Thymus (tissue), 11 donors: ENCODE measurements around the gene FKBP5. TPM values are rescaled to one million over a fixed set of nuclear protein-coding genes. Genes with fewer than 3 reads are reported as not detected.
"Not testable (repeated sequence)": the region's sequence is repeated elsewhere in the genome, so short reads cannot be mapped to it uniquely, and the experiment has no call there.

ENCODE experiments used
- DNase-seq, 9 donors: peaks; one replicate each; pipeline ENCODE4 v3.0.0-alpha.2; 2013; ENCODE audit warnings: low spot score in 9 of 9, low read depth in 6 of 9, missing footprints in 1 of 9
- H3K27ac ChIP-seq, 2 donors: one replicate each; pipeline ENCODE4 v1.5.1; 2013; ENCODE audit warnings: control low read depth in 1 of 2, low read depth in 1 of 2, low read length in 1 of 2, mild to moderate bottlenecking in 1 of 2, moderate library complexity in 1 of 2
- H3K27me3 ChIP-seq, 2 donors: one replicate each; pipeline ENCODE4 v1.5.1; 2013; ENCODE audit warnings: low read length in 1 of 2; ENCODE audit not compliant: control insufficient read depth in 2 of 2, insufficient read depth in 1 of 2
- H3K36me3 ChIP-seq, 2 donors: one replicate each; pipeline ENCODE4 v1.5.1; 2013; ENCODE audit warnings: low read length in 1 of 2, mild to moderate bottlenecking in 1 of 2, moderate library complexity in 1 of 2; ENCODE audit not compliant: control insufficient read depth in 2 of 2, insufficient read depth in 2 of 2
- H3K4me1 ChIP-seq, 2 donors: one replicate each; pipeline ENCODE4 v1.5.1; 2013; ENCODE audit warnings: low read length in 2 of 2; ENCODE audit not compliant: control insufficient read depth in 2 of 2, insufficient read depth in 2 of 2
- H3K4me3 ChIP-seq, 2 donors: one replicate each; pipeline ENCODE4 v1.5.1; 2013; ENCODE audit warnings: low read length in 2 of 2, control low read depth in 1 of 2, mild to moderate bottlenecking in 1 of 2
- H3K9me3 ChIP-seq, 2 donors: one replicate each; pipeline ENCODE4 v1.5.1; 2013; ENCODE audit warnings: low read length in 1 of 2, mild to moderate bottlenecking in 1 of 2; ENCODE audit not compliant: control insufficient read depth in 2 of 2, insufficient read depth in 1 of 2
- WGBS: extraction: QIAGEN DNeasy Blood & Tissue Kit; methylation state at CpG from one replicate; pipeline ENCODE4 v1.1.7; 2013; 5-methylcytosine and 5-hydroxymethylcytosine counted together
- polyA plus RNA-seq: library from polyadenylated mRNA; stranded (reverse); fragments of 200-250 nt; gene quantifications from one replicate; pipeline ENCODE4 v1.2.3, GENCODE V29; 2013
- total RNA-seq: library from RNA; stranded (reverse); fragments of 120-200 nt; gene quantifications from one replicate; pipeline ENCODE4 v1.2.4, GENCODE V29; 2013
- donor health status: healthy.

FKBP5 gene
- total and polyA plus RNA-seq, 2 donors, result 34.2 to 338 TPM

DNA sequence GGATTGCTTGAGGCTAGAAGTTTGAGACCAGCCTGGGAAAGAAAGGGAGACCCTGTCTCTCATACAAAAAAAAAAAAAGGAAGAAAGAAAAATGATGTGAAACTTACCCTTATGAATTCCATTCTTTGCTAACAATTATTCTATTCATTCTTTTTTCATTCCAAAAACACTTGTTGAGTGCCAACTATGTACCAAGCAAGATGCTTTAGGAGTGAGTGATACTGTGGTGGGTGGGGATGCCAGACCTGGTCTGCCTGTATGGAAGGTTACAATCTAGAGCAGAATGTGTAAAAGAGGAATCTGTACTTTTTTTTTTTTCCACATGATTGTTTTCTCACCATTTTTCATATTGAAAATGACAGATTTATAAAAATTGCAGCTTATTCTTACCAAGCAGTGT, 102.2 kb downstream of the FKBP5 start:
- peaks cover 3 to 6% of the 10 kb centered on the region in 2 donors for H3K4me1 ChIP-seq
- H3K27me3 ChIP-seq, result no peaks in the 10 kb centered on the region
- peaks cover 64 to 73% of the 10 kb centered on the region in 2 donors for H3K36me3 ChIP-seq
- no peak for DNase-seq
- H3K4me3 ChIP-seq, result no peak overlapping the region
- H3K27ac ChIP-seq, result peak overlapping the region in 1 of 2 donors; percentile 77
- no peaks in the 10 kb centered on the region for H3K9me3 ChIP-seq

DNA sequence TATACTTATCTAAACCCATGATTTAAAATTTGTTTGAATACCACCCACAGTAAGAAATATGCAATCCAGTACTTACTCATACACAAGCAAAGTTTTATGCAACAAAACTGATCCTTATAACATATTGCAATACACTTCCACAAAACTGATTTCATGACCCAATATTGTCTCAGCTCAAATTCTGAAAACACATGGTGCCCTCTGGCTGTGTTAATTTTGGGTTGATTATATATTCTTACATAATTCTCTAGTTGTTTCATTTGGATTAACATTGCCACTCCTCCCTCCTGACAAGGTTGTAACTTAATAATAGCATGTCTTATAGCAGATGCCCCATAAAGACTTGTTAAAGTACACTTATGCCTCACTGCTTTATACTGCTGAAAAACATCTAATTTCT, 103.1 kb downstream of the FKBP5 start:
- peaks cover 69 to 70% of the 10 kb centered on the region in 2 donors for H3K36me3 ChIP-seq
- DNase-seq, result no peak
- H3K27ac ChIP-seq, result no peak overlapping the region
- no peak overlapping the region for H3K4me3 ChIP-seq
- no peaks in the 10 kb centered on the region for H3K27me3 ChIP-seq
- peaks cover 3 to 6% of the 10 kb centered on the region in 2 donors for H3K4me1 ChIP-seq
- H3K9me3 ChIP-seq, result no peaks in the 10 kb centered on the region

DNA sequence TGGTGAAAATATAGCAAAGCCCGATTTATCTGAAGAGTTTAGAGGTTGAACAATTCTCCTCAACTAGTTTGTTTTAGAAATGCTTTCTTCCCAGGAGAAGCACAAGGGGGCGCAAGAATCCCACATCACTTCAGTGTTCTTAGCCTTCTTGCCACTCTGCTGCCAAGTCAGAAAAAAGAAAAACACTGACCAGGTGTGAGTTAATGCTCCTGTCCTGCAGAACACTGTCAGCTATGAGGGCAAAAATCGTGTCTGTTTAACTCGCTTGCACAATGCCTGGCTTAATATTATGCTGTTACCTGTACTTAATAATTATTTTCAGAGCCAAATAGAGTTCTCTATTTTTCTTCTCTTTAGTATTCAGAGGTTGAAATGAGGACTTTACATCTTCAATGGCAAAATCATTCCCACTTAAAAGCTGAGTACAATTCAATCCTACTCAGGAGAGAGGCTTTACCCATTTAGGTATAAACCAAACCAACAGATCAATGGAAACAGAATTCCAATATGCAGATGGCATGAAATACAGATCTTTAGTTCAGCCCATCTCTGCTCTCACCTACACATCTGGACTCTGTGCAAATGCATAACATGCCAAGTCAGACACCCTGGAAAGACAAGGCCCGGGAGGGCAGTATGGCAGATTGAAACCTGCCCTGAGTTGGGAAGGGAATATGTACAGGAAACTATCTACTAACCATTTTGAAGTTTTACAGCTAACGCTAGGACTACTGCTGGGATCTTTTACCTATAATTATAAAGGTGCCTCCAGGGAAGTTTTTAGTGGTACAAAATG, 104.6 kb downstream of the FKBP5 start:
- Histone ChIP-seq H3K4me3 (no peak overlapping the region), H3K27me3 (no peaks in the 10 kb centered on the region), H3K36me3 (peaks cover 61% of the 10 kb centered on the region in 2 donors), H3K27ac (peak overlapping the region in 1 of 2 donors; percentile 82), H3K4me1 (peaks cover 3 to 6% of the 10 kb centered on the region in 2 donors), H3K9me3 (no peaks in the 10 kb centered on the region)
- peak; percentile 56 to 90 (median 73) for DNase-seq
- 43% methylated on average over 6 of the region's 6 CpGs for WGBS

DNA sequence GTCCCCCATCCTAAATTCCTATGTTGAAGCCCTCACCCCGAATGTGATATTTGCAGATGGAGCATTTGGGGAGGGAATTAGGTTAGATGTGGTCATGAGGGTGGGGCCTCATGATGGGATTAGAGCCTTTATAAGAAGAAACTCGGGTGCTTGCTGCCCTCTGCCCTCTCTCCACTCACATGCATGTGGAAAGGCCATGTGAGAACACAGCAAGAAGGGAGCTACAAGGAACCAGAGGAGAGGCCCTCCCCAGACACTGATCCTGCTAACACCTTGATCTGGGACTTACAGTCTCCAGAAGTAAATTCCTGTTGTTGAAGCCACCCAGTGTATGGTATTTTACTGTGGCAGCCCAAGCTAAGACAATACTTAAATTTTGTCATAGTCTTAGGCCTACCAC, 106.4 kb downstream of the FKBP5 start:
- no peak overlapping the region for H3K27ac ChIP-seq
- H3K36me3 ChIP-seq, result peaks cover 65 to 68% of the 10 kb centered on the region in 2 donors
- 86% methylated on average over 2 of the region's 2 CpGs for WGBS
- H3K4me1 ChIP-seq, result peaks cover 3 to 6% of the 10 kb centered on the region in 2 donors
- no peaks in the 10 kb centered on the region for H3K9me3 ChIP-seq
- no peaks in the 10 kb centered on the region for H3K27me3 ChIP-seq
- H3K4me3 ChIP-seq, result no peak overlapping the region
- no peak for DNase-seq

DNA sequence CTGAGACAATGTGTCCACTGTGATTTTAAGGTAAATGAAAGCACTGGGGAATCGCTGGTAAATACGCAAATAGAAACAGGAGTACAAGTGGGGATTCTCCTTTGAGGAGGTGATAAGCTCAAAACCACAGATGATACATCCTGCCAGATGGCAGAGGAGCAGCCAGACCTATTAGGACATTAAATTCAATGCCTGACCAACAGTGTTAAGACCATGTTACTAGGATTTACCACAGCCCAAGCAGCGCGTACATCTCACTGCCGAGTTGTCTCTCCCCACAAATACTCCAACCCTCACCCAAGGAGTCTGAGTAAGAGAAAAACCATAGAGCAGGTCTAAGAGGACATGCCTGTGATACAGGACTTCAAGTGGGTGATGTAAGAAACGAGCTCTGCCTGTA, 107.1 kb downstream of the FKBP5 start:
- 82% methylated on average over 6 of the region's 6 CpGs for WGBS
- Histone ChIP-seq H3K36me3 (peaks cover 65 to 66% of the 10 kb centered on the region in 2 donors), H3K27ac (no peak overlapping the region)

DNA sequence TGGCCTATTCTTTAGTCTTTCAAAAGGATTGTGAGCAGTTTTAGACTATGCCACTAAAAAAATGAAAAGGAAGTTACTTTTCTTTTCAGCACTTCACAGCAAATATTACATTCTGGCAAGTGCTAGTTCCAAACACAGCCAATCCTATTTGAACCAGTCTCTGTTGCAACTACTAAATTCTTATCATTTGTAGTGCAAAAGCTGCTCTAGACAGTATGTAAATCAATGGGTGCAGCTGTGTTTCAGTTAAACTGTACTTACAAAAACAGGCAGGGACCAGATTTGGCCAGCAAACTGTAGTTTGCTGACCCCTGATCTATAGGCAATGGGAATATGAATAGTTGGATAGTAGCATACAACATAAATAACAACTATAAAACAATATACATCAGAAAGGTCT, 107.9 kb downstream of the FKBP5 start:
- Histone ChIP-seq H3K4me1 (peaks cover 3 to 6% of the 10 kb centered on the region in 2 donors), H3K4me3 (no peak overlapping the region), H3K27me3 (no peaks in the 10 kb centered on the region), H3K27ac (no peak overlapping the region), H3K9me3 (no peaks in the 10 kb centered on the region), H3K36me3 (peaks cover 66 to 67% of the 10 kb centered on the region in 2 donors)
- DNase-seq, result no peak

More for the DNA sequence above, 107.1 kb downstream of the FKBP5 start:
- H3K9me3 ChIP-seq, result no peaks in the 10 kb centered on the region
- H3K27me3 ChIP-seq, result no peaks in the 10 kb centered on the region
- no peak overlapping the region for H3K4me3 ChIP-seq
- DNase-seq, result no peak
- peaks cover 3 to 6% of the 10 kb centered on the region in 2 donors for H3K4me1 ChIP-seq

DNA sequence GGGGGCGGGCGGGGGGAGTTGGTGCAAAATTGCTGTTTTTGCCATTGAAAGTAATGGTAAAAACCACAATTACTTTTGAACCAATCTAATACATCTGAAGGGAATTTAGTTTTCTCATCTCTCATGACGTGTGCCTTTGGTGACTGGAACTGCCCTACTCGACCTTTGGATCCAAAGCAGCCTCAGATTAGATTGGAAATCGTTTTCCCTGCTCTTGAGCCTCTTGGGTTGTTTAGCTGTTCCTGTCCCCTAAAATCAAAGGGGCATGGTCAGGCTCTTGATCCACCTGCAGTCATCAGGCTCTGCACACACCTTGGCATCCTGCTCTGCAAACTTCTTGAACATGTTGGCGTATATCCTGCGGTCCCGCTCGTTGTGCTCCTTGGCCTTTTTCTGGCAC, 112.0 kb downstream of the FKBP5 start:
- Histone ChIP-seq H3K27me3 (no peaks in the 10 kb centered on the region), H3K4me1 (no peaks in the 10 kb centered on the region), H3K27ac (no peak overlapping the region), H3K36me3 (peaks cover 61 to 73% of the 10 kb centered on the region in 2 donors), H3K4me3 (no peak overlapping the region), H3K9me3 (no peaks in the 10 kb centered on the region)
- DNase-seq, result no peak
- 98% methylated on average over 9 of the region's 9 CpGs for WGBS

DNA sequence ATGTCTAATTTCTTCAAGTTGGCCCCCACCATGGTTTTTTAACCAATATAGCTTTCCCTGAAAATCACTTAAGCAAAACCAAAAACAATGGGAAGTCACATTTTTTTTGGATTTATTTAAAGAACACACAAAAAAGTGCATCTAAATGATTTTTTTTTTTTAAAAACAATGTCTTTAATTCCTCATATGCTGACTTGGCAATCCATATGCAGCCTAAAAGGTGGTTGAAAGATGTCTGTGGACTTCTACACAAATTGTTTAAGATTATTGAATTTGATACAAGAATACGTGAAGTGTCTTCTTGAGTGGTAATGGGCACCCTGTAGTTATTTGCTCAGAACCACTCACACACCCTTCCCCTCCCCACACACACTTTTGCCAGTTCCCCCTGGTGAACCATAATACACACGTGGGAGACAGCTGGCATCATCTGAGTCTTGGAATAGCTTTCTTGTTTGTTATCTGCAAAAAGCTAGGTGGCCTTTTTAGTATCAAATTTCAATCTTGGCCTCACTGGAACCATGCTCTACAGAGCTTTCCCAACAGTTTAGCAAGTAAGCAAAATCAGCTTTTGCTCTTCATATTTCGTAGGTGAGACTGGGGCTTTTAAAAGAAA, 115.1 kb downstream of the FKBP5 start:
- peaks cover 46 to 56% of the 10 kb centered on the region in 2 donors for H3K36me3 ChIP-seq
- WGBS, result 93% methylated on average over 3 of the region's 3 CpGs

DNA sequence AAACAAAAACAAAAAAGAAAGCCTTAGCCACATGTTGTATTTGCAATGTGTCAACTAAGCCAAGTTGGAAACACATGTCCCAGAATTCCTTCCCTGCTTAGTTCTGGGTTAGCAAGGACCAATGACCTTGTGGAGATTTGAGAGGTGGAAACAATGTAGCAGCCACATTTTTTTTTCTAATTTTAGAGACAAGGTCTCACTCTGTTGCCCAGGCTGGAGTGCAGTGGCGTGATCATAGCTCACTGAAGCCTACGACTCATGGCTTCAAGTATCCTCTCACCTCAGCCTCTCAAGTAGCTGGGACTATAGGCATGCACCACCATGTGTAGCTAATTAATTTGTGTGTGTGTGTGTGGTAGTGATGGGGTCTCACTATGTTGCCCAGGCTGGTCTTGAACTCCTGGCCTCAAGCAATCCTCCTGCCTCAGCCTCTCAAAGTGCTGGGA, 117.8 kb downstream of the FKBP5 start:
- H3K36me3 ChIP-seq, result peaks cover 24 to 34% of the 10 kb centered on the region in 2 donors

More for the DNA sequence above, 115.1 kb downstream of the FKBP5 start:
- no peaks in the 10 kb centered on the region for H3K27me3 ChIP-seq
- H3K9me3 ChIP-seq, result no peaks in the 10 kb centered on the region
- H3K27ac ChIP-seq, result no peak overlapping the region
- no peaks in the 10 kb centered on the region for H3K4me1 ChIP-seq
- DNase-seq, result no peak
- H3K4me3 ChIP-seq, result no peak overlapping the region

More for the DNA sequence above, 117.8 kb downstream of the FKBP5 start:
- H3K27ac ChIP-seq, DNase-seq, H3K9me3 ChIP-seq, H3K27me3 ChIP-seq, H3K4me1 ChIP-seq, H3K4me3 ChIP-seq: not testable (repeated sequence)
- 98% methylated on average over 2 of the region's 2 CpGs for WGBS
